Gastrocnemius medialis (tissue), 4 donors: Measurements from ENCODE around the gene SPACA6. TPM values are rescaled to one million over a fixed set of nuclear protein-coding genes. Genes with fewer than 3 reads are reported as not detected.

Experiments
- ATAC-seq, 2 donors: fragments of 150-250 bp; one replicate each; pipeline ENCODE4 v1.9.1; 2016
- DNase-seq, 2 donors: peaks; one replicate each; pipeline ENCODE4 v3.0.0-alpha.2; 2019
- H3K27ac ChIP-seq, 4 donors: fragments of 200-600 bp; sonication (generic); 1 replicate in 1 of 4; 2 replicates in 3 of 4; pipeline ENCODE4 v1.5.1; 2016 to 2018; ENCODE audit warnings: mild to moderate bottlenecking in 2 of 4, moderate library complexity in 1 of 4
- H3K27me3 ChIP-seq, 3 donors: fragments of 200-600 bp; sonication (generic) in 2 of 3; 1 replicate in 1 of 3; 2 replicates in 2 of 3; pipeline versions ENCODE4 v1.5.1 to v1.6.0; 2016 to 2019; ENCODE audit warnings: mild to moderate bottlenecking in 1 of 3, moderate library complexity in 1 of 3
- H3K36me3 ChIP-seq, 2 donors: fragments of 200-600 bp; sonication (generic) in 1 of 2; one replicate each; pipeline ENCODE4 v1.5.1; 2017 to 2018
- H3K4me1 ChIP-seq, 2 donors: fragments of 200-600 bp; sonication (generic) in 1 of 2; one replicate each; pipeline ENCODE4 v1.5.1; 2016 to 2017; ENCODE audit warnings: mild to moderate bottlenecking in 2 of 2
- H3K4me3 ChIP-seq, 4 donors: fragments of 200-600 bp; sonication (generic) in 3 of 4; 1 replicate in 1 of 4; 2 replicates in 3 of 4; pipeline ENCODE4 v1.5.1; 2016 to 2019; ENCODE audit warnings: mild to moderate bottlenecking in 2 of 4
- H3K9me3 ChIP-seq, 3 donors: fragments of 200-600 bp; sonication (generic) in 2 of 3; 1 replicate in 1 of 3; 2 replicates in 2 of 3; pipeline ENCODE4 v1.5.1; 2016 to 2019
- POLR2A ChIP-seq, 2 donors: fragments of 450-650 bp; IDR thresholded peaks; one replicate each; pipeline ENCODE4 v1.6.1; 2017; ENCODE audit warnings: antibody characterized with exemption in 2 of 2, mild to moderate bottlenecking in 2 of 2, moderate library complexity in 2 of 2
- in situ Hi-C, 4 donors: fragments of 200-750 bp; cut with MboI; loops; one replicate each; pipeline versions ENCODE4 v1.15.0 to v1.8.0; 2017; ENCODE audit warnings: low sequenced_read_pairs in 4 of 4
- intact Hi-C: fragments of 100-400 bp; cut with DNase I; formaldehyde crosslinking; loops from one replicate; pipeline ENCODE4 v1.15.1; 2023; ENCODE audit warnings: low total_unique reads
- total RNA-seq, 4 donors: library from RNA; depleted of rRNA; stranded (reverse); fragments of >200 nt; gene quantifications; one replicate each; pipeline versions ENCODE4 v1.1.0 to v1.2.3, GENCODE V29; 2016
- TF ChIP-seq, protein P1 (sequence below), 5 experiments: fragments of 450-650 bp in 3 of 5; fragments of 200-600 bp in 2 of 5; sonication (generic) in 2 of 5; IDR thresholded peaks in 4 of 5; conservative IDR thresholded peaks in 1 of 5; 1 replicate in 4 of 5; 2 replicates in 1 of 5; pipeline ENCODE4 v1.5.1; 2016 to 2019; ENCODE audit warnings: antibody characterized with exemption in 5 of 5, mild to moderate bottlenecking in 3 of 5, moderate library complexity in 3 of 5

Gene SPACA6
- total RNA-seq, 4 donors from 2014 or later, result 0.64 to 0.94 (median 0.71) TPM; not detected in 1

DNA sequence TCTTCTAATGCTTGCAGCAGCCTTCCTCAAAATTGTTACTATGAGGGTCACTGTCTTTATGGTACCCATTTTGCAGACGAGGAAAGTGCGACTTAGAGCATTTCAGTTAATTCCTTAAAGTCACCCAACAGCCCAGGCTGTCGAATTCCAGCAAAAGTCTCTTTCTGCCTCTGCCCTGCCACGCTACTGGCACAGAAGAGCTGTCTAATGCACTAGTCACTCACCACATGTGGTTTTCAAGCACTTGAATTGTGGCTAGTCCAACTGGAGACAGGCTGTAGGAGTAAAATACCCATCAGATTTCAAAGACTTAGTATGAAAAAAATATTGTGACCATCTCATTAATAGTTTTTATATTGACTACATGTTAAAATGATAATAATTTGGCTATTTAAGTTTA lies 56.8 kb downstream of the SPACA6 start:
- no peak overlapping the region for H3K27ac ChIP-seq
- ATAC-seq (no peak), DNase-seq (no peak)
- no peaks in the 10 kb centered on the region for H3K36me3 ChIP-seq
- intact Hi-C loops, result no loop called here
- TF ChIP-seq POLR2A (IDR thresholded peaks at IDR 0.05), result no peak
- TF ChIP-seq, protein P1, sequence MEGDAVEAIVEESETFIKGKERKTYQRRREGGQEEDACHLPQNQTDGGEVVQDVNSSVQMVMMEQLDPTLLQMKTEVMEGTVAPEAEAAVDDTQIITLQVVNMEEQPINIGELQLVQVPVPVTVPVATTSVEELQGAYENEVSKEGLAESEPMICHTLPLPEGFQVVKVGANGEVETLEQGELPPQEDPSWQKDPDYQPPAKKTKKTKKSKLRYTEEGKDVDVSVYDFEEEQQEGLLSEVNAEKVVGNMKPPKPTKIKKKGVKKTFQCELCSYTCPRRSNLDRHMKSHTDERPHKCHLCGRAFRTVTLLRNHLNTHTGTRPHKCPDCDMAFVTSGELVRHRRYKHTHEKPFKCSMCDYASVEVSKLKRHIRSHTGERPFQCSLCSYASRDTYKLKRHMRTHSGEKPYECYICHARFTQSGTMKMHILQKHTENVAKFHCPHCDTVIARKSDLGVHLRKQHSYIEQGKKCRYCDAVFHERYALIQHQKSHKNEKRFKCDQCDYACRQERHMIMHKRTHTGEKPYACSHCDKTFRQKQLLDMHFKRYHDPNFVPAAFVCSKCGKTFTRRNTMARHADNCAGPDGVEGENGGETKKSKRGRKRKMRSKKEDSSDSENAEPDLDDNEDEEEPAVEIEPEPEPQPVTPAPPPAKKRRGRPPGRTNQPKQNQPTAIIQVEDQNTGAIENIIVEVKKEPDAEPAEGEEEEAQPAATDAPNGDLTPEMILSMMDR (IDR thresholded peaks at IDR 0.05 in 4 of 5, conservative IDR thresholded peaks at IDR 0.05 in 1 of 5), result no peak
- H3K27me3 ChIP-seq, result no peaks in the 10 kb centered on the region
- H3K9me3 ChIP-seq, result no peaks in the 10 kb centered on the region
- in situ Hi-C loops, result no loop called here
- H3K4me1 ChIP-seq, result no peaks in the 10 kb centered on the region
- H3K4me3 ChIP-seq, result no peak overlapping the region

DNA sequence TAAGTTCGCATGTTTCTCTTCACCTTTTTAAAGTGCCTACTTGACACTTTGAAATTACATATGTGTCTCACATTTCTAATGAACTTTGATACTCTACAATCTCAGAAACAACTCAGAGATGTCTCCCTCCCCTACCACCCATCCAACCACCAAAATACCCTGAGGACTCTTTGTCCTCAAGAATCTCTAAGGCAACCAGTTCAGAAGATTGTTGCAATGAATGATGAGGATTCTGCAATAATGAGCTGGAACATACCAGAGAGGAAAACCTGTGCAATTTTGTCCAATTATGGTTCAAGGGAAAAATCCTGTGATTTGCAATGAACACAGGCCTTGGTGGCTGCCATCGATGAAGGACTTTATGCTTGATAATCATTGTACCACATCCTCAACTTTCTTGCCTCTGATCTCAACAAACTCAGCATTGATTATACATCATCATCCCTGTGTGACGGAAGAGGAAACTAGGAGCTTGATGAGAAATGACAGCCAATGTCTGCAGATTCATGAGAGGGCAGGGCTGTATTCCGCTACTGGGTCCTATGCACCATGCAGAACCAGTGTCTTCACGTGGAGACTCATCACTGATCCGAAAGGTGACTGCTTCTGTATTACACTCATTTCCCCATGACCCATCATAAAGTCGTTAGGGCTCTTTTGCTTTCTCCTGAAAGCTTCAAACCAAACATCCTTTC lies 57.4 kb downstream of the SPACA6 start:
- TF ChIP-seq, protein P1 (IDR thresholded peaks at IDR 0.05 in 4 of 5, conservative IDR thresholded peaks at IDR 0.05 in 1 of 5), result no peak
- TF ChIP-seq POLR2A (IDR thresholded peaks at IDR 0.05), result no peak
- no peak for ATAC-seq
- H3K27ac ChIP-seq, result no peak overlapping the region
- no peaks in the 10 kb centered on the region for H3K4me1 ChIP-seq
- DNase-seq, result no peak
- in situ Hi-C loops, result no loop called here
- H3K4me3 ChIP-seq, result peak overlapping the region in 1 of 4 donors; percentile 18
- H3K9me3 ChIP-seq, result no peaks in the 10 kb centered on the region
- H3K27me3 ChIP-seq, result no peaks in the 10 kb centered on the region
- intact Hi-C loops, result no loop called here
- H3K36me3 ChIP-seq, result no peaks in the 10 kb centered on the region

DNA sequence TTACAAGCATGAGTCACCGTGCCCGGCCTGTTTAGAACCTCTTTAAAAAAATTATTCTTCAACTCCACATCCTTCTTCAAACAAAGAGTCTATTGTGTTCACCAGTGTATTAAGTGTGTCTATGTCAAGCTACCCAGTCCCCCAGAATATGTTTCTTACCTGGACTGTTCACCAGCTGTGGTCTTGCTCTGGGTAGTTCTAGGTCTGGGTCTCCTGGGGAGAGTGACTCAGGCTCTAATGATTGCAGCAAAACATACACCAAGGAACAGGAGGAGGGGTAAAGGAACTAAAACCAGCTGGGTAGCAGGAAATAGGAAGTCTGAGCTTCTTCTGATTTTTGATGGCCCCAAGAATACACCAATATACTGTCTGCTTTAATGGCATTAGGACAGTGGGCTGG lies 58.5 kb downstream of the SPACA6 start, which contains the start of gene FPR1:
FPR1 (minus strand) TSS at position 224 of the 400 bp plus-strand sequence. CDS start 4,884 bp downstream, outside the sequence.
- intact Hi-C loops (no loop called here), in situ Hi-C loops (no loop called here)
- Histone ChIP-seq H3K27ac (no peak within 1 kb of the TSS), H3K4me1 (no peaks in the 10 kb centered on the region), H3K27me3 (no peaks in the 10 kb centered on the region), H3K36me3 (no peaks in the 10 kb centered on the region), H3K4me3 (peak within 1 kb of the TSS in 1 of 4 donors; percentile 18), H3K9me3 (no peaks in the 10 kb centered on the region)
- ATAC-seq (peak in 1 of 2 donors; percentile 41), DNase-seq (no peak)
- peak in 1 of 2 donors; percentile 25 for TF ChIP-seq POLR2A (IDR thresholded peaks at IDR 0.05)
- TF ChIP-seq, protein P1 (IDR thresholded peaks at IDR 0.05 in 4 of 5, conservative IDR thresholded peaks at IDR 0.05 in 1 of 5), result no peak

DNA sequence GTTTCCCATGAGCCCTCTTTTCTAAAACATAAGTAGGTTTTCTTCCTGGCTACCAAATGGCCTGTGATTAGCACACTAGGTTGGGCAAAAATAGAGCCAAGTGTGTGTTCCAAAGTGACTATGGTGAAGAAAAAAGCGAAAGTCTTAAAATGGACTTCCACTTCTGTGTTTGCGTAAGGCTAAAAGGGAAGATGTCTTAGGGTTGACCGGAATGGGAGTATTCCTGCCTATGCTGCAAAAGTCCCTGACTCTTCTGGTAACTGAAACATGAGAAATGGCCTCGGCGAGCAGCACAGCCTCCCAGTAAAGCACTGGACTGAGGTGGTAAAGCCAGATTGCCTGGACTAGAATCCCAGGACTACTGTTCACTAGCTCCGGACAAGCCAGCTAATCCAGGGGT lies 61.0 kb downstream of the SPACA6 start:
- Histone ChIP-seq H3K4me1 (no peaks in the 10 kb centered on the region), H3K9me3 (no peaks in the 10 kb centered on the region), H3K36me3 (no peaks in the 10 kb centered on the region), H3K27me3 (no peaks in the 10 kb centered on the region), H3K4me3 (no peak overlapping the region), H3K27ac (no peak overlapping the region)
- intact Hi-C loops, result no loop called here
- in situ Hi-C loops, result no loop called here
- DNase-seq, result no peak
- TF ChIP-seq, protein P1 (IDR thresholded peaks at IDR 0.05 in 4 of 5, conservative IDR thresholded peaks at IDR 0.05 in 1 of 5), result no peak
- no peak for TF ChIP-seq POLR2A (IDR thresholded peaks at IDR 0.05)
- ATAC-seq, result peak; percentile 19 to 30
